ENCODE results near the gene ATG2B.

Gene ATG2B

GRCh38 chr14:96318836-96319235 is 44.3 kb downstream of the ATG2B start:
- H3K27ac ChIP-seq (ENCODE audit: low read depth, low read length): no peak overlapping the region
- H3K4me1 ChIP-seq (ENCODE audit: control insufficient read depth in 1 of 2, insufficient read depth in 2 of 2, low read length in 2 of 2): no peaks in the 10 kb centered on the region
- no peaks in the 10 kb centered on the region for H3K9me3 ChIP-seq (ENCODE audit: control insufficient read depth in 1 of 2, low read length in 2 of 2)
- no peak overlapping the region for H3K4me3 ChIP-seq (ENCODE audit: low read depth in 1 of 2, low read length in 2 of 2)
- peaks cover 29 to 64% of the 10 kb centered on the region in 2 donors for H3K36me3 ChIP-seq (ENCODE audit: control insufficient read depth in 1 of 2, insufficient read depth in 2 of 2, low read length in 2 of 2)
- no peaks in the 10 kb centered on the region for H3K27me3 ChIP-seq (ENCODE audit: control insufficient read depth in 1 of 2, insufficient read depth in 2 of 2, low read length in 2 of 2)
- H3K9ac ChIP-seq (ENCODE audit: low read depth in 1 of 2, low read length in 2 of 2): no peak overlapping the region

DNA sequence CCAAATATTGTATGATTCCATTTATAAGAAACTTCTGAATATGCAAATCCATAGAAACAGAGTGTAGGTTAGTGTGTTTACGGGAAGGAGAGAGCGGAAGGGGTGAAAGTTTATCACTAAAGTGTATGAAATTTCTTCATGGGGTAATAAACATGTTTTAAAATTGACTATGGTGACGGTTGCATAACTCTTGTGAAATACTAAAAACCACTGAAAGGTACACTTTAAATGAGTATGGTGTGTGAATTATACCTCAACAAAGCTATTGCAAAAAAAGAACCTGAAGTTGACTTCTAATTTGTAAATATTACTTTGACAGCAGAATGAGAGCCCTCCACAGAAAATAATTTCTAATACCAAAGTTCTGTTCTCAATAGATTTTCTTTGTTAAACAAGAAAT is 47.1 kb downstream of the ATG2B start:
- Histone ChIP-seq H3K4me3 (ENCODE audit: low read depth in 1 of 2, low read length in 2 of 2) (no peak overlapping the region), H3K4me1 (ENCODE audit: control insufficient read depth in 1 of 2, insufficient read depth in 2 of 2, low read length in 2 of 2) (peaks cover under 1% of the 10 kb centered on the region in 2 donors), H3K9ac (ENCODE audit: low read depth in 1 of 2, low read length in 2 of 2) (no peak overlapping the region), H3K9me3 (ENCODE audit: control insufficient read depth in 1 of 2, low read length in 2 of 2) (no peaks in the 10 kb centered on the region), H3K36me3 (ENCODE audit: control insufficient read depth in 1 of 2, insufficient read depth in 2 of 2, low read length in 2 of 2) (peaks cover 20 to 46% of the 10 kb centered on the region in 2 donors), H3K27me3 (ENCODE audit: control insufficient read depth in 1 of 2, insufficient read depth in 2 of 2, low read length in 2 of 2) (no peaks in the 10 kb centered on the region), H3K27ac (ENCODE audit: low read depth, low read length) (no peak overlapping the region)

DNA sequence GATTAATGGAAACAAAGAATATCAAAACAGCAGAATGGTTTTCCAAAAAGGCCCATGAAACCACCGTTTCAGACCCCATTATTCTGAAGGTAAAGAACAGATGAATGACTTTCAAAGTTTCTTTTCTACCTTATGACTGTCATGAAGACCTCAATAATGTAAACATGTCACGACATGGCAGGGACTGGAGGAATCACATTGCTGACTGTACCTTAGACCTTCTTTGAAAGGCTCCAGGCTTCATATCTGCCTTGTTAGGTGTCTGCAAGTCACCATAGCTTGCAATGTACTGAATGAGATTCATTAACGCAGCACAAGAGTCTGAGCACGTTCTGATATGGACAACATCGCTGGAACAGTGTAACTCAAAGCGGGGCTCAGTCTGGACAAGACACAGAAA is 52.2 kb downstream of the ATG2B start:
- no peaks in the 10 kb centered on the region for H3K27me3 ChIP-seq (ENCODE audit: control insufficient read depth in 1 of 2, insufficient read depth in 2 of 2, low read length in 2 of 2)
- H3K4me1 ChIP-seq (ENCODE audit: control insufficient read depth in 1 of 2, insufficient read depth in 2 of 2, low read length in 2 of 2): peaks cover 7 to 26% of the 10 kb centered on the region in 2 donors
- no peak overlapping the region for H3K9ac ChIP-seq (ENCODE audit: low read depth in 1 of 2, low read length in 2 of 2)
- no peak overlapping the region for H3K27ac ChIP-seq (ENCODE audit: low read depth, low read length)
- no peak overlapping the region for H3K4me3 ChIP-seq (ENCODE audit: low read depth in 1 of 2, low read length in 2 of 2)
- H3K9me3 ChIP-seq (ENCODE audit: control insufficient read depth in 1 of 2, low read length in 2 of 2): no peaks in the 10 kb centered on the region
- peaks cover 10 to 34% of the 10 kb centered on the region in 2 donors for H3K36me3 ChIP-seq (ENCODE audit: control insufficient read depth in 1 of 2, insufficient read depth in 2 of 2, low read length in 2 of 2)

GRCh38 chr14:96309896-96310330 is 53.2 kb downstream of the ATG2B start:
- peaks cover 7 to 28% of the 10 kb centered on the region in 2 donors for H3K36me3 ChIP-seq (ENCODE audit: control insufficient read depth in 1 of 2, insufficient read depth in 2 of 2, low read length in 2 of 2)
- H3K27ac ChIP-seq (ENCODE audit: low read depth, low read length): no peak overlapping the region
- no peak overlapping the region for H3K4me3 ChIP-seq (ENCODE audit: low read depth in 1 of 2, low read length in 2 of 2)
- no peaks in the 10 kb centered on the region for H3K27me3 ChIP-seq (ENCODE audit: control insufficient read depth in 1 of 2, insufficient read depth in 2 of 2, low read length in 2 of 2)
- no peak overlapping the region for H3K9ac ChIP-seq (ENCODE audit: low read depth in 1 of 2, low read length in 2 of 2)
- no peaks in the 10 kb centered on the region for H3K9me3 ChIP-seq (ENCODE audit: control insufficient read depth in 1 of 2, low read length in 2 of 2)
- peaks cover 7 to 26% of the 10 kb centered on the region in 2 donors for H3K4me1 ChIP-seq (ENCODE audit: control insufficient read depth in 1 of 2, insufficient read depth in 2 of 2, low read length in 2 of 2)

DNA sequence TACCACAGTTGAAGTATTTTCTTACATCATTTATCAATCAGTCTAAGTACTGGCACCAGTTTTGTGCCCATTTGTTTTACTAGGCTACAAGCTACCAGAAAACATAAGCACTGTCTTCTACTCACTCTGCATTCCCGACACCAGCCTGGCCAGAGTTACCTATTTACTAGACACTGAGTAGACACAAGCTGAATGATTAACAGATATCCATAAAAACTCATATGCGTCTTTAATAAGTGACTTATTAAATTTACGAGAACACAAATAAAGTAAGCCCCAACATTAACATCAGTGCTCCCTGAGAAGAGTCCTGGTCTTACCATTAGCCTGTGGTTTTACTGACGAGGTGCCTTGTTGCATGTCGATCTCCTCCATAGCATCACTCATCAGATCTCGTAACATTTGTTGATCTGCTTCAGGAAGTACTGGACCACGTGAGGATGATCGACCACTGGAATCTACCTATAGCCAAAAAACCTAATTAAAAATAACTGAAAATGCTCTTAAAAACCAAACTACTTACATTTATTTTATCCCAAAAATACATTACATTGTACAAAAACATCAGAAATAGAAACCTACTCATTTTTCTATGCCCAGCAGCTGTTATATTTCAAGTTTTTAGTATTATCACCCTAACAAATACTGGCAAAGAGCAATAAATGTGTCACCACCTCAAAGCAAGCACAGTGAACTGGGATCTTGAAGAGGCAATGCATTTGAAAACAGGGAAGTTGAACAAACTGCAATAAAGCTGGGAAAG is 53.8 kb downstream of the ATG2B start:
- Histone ChIP-seq H3K36me3 (ENCODE audit: control insufficient read depth in 1 of 2, insufficient read depth in 2 of 2, low read length in 2 of 2) (peaks cover 11 to 26% of the 10 kb centered on the region in 2 donors), H3K9ac (ENCODE audit: low read depth in 1 of 2, low read length in 2 of 2) (peak overlapping the region in 1 of 2 donors; percentile 16), H3K9me3 (ENCODE audit: control insufficient read depth in 1 of 2, low read length in 2 of 2) (no peaks in the 10 kb centered on the region), H3K4me1 (ENCODE audit: control insufficient read depth in 1 of 2, insufficient read depth in 2 of 2, low read length in 2 of 2) (peaks cover 7 to 26% of the 10 kb centered on the region in 2 donors), H3K27ac (ENCODE audit: low read depth, low read length) (no peak overlapping the region), H3K27me3 (ENCODE audit: control insufficient read depth in 1 of 2, insufficient read depth in 2 of 2, low read length in 2 of 2) (no peaks in the 10 kb centered on the region), H3K4me3 (ENCODE audit: low read depth in 1 of 2, low read length in 2 of 2) (peak overlapping the region; percentile 28 to 49)

GRCh38 chr14:96307434-96307833 is 55.7 kb downstream of the ATG2B start:
- Histone ChIP-seq H3K27ac (ENCODE audit: low read depth, low read length) (no peak overlapping the region), H3K9ac (ENCODE audit: low read depth in 1 of 2, low read length in 2 of 2) (no peak overlapping the region), H3K36me3 (ENCODE audit: control insufficient read depth in 1 of 2, insufficient read depth in 2 of 2, low read length in 2 of 2) (peaks cover 22 to 25% of the 10 kb centered on the region in 2 donors), H3K4me3 (ENCODE audit: low read depth in 1 of 2, low read length in 2 of 2) (no peak overlapping the region), H3K27me3 (ENCODE audit: control insufficient read depth in 1 of 2, insufficient read depth in 2 of 2, low read length in 2 of 2) (no peaks in the 10 kb centered on the region), H3K9me3 (ENCODE audit: control insufficient read depth in 1 of 2, low read length in 2 of 2) (no peaks in the 10 kb centered on the region), H3K4me1 (ENCODE audit: control insufficient read depth in 1 of 2, insufficient read depth in 2 of 2, low read length in 2 of 2) (peaks cover 7 to 26% of the 10 kb centered on the region in 2 donors)

DNA sequence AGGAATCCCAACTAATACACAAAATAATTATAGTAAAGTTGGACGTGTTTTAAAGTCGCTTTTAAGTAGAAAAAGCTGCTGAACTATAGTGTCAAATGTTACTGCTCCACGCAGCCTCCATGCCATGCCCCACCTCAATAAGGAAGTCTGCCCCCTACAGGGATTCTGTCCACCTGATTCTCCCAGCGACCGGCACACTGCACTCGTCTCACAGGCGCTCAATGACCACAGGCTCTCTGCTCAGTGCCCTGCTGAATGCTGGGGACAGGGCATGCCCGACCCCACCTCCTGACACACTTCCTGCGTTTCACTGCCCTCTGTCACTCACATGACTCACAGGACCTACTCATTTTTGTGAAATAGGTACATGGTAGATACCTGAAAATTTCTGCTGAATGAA is 58.2 kb downstream of the ATG2B start:
- Histone ChIP-seq H3K9me3 (ENCODE audit: control insufficient read depth in 1 of 2, low read length in 2 of 2) (no peaks in the 10 kb centered on the region), H3K36me3 (ENCODE audit: control insufficient read depth in 1 of 2, insufficient read depth in 2 of 2, low read length in 2 of 2) (peaks cover 22 to 32% of the 10 kb centered on the region in 2 donors)

DNA sequence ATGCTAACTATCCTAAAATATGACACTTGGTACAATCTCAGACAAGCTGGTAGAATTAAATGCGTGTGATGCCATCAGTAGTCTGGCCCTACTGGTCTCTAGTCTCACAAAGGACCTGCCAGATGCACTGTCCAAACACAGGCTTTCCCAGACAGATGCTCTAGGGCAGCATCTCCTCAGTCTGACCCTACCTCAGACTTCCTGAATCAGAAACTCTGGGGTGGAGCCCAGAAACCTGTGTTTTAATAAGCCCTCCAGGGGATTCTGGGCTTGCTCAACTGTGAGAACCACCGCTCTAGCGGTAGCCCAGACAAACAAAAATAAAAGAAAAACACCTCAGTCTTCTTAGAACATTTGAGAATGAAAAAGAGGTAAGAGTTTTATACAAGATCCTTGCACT is 59.2 kb downstream of the ATG2B start:
- Histone ChIP-seq H3K27me3 (ENCODE audit: control insufficient read depth in 1 of 2, insufficient read depth in 2 of 2, low read length in 2 of 2) (no peaks in the 10 kb centered on the region), H3K9ac (ENCODE audit: low read depth in 1 of 2, low read length in 2 of 2) (no peak overlapping the region), H3K4me3 (ENCODE audit: low read depth in 1 of 2, low read length in 2 of 2) (no peak overlapping the region), H3K36me3 (ENCODE audit: control insufficient read depth in 1 of 2, insufficient read depth in 2 of 2, low read length in 2 of 2) (peaks cover 22 to 35% of the 10 kb centered on the region in 2 donors), H3K4me1 (ENCODE audit: control insufficient read depth in 1 of 2, insufficient read depth in 2 of 2, low read length in 2 of 2) (peaks cover 0 to 15% of the 10 kb centered on the region in 2 donors), H3K9me3 (ENCODE audit: control insufficient read depth in 1 of 2, low read length in 2 of 2) (no peaks in the 10 kb centered on the region), H3K27ac (ENCODE audit: low read depth, low read length) (no peak overlapping the region)

More for the DNA sequence above, 58.2 kb downstream of the ATG2B start:
- Histone ChIP-seq H3K9ac (ENCODE audit: low read depth in 1 of 2, low read length in 2 of 2) (no peak overlapping the region), H3K4me3 (ENCODE audit: low read depth in 1 of 2, low read length in 2 of 2) (no peak overlapping the region), H3K27ac (ENCODE audit: low read depth, low read length) (no peak overlapping the region), H3K4me1 (ENCODE audit: control insufficient read depth in 1 of 2, insufficient read depth in 2 of 2, low read length in 2 of 2) (peaks cover 0 to 22% of the 10 kb centered on the region in 2 donors), H3K27me3 (ENCODE audit: control insufficient read depth in 1 of 2, insufficient read depth in 2 of 2, low read length in 2 of 2) (no peaks in the 10 kb centered on the region)

DNA sequence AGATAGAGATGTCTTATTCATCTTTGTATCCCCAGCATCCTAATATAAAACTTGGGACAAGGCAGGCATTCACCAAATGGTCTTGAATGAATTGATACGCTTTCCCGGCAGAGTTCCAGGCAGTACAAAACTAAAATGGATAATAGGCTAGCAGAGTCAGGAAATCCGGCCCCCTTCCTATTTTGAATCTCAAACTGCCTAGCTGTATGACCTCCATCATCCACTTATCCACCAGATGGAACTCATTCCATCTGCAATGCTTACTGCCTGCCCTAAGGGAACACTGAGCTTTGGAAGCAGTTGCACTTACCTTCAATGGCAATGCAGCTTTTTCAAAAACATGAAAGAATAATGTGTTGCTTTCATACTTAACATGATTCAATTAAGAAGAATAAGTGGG is 63.7 kb downstream of the ATG2B start:
- Histone ChIP-seq H3K4me1 (ENCODE audit: control insufficient read depth in 1 of 2, insufficient read depth in 2 of 2, low read length in 2 of 2) (peaks cover 0 to 8% of the 10 kb centered on the region in 2 donors), H3K9ac (ENCODE audit: low read depth in 1 of 2, low read length in 2 of 2) (no peak overlapping the region), H3K27ac (ENCODE audit: low read depth, low read length) (no peak overlapping the region), H3K9me3 (ENCODE audit: control insufficient read depth in 1 of 2, low read length in 2 of 2) (no peaks in the 10 kb centered on the region), H3K27me3 (ENCODE audit: control insufficient read depth in 1 of 2, insufficient read depth in 2 of 2, low read length in 2 of 2) (no peaks in the 10 kb centered on the region), H3K36me3 (ENCODE audit: control insufficient read depth in 1 of 2, insufficient read depth in 2 of 2, low read length in 2 of 2) (peaks cover 15 to 29% of the 10 kb centered on the region in 2 donors), H3K4me3 (ENCODE audit: low read depth in 1 of 2, low read length in 2 of 2) (no peak overlapping the region)

DNA sequence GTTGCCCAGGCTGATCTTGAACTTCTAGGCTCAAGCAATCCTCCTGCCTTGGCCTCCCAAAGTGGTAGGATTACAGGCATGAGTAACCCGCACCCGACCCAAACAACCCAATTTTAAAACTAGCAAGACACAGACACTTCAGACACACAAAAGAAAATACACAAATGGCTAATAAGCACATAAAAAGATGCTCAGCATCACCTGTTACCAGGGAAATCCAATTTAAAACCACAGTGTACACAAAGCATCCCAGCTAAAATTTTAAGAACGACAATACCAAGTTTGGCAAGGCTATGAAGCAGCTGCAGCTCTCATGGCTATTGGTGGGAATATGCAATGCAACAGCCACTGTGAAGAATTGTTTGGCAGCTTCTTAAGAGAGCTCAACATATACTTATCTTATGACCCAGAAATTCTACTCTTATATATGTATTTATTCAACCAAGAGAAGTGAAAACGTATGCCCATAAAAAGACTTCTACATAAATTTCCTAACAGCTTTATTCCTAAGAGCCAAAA is 65.1 kb downstream of the ATG2B start:
- no peak overlapping the region for H3K4me3 ChIP-seq (ENCODE audit: low read depth in 1 of 2, low read length in 2 of 2)
- H3K36me3 ChIP-seq (ENCODE audit: control insufficient read depth in 1 of 2, insufficient read depth in 2 of 2, low read length in 2 of 2): peaks cover 5 to 33% of the 10 kb centered on the region in 2 donors
- H3K9me3 ChIP-seq (ENCODE audit: control insufficient read depth in 1 of 2, low read length in 2 of 2): no peaks in the 10 kb centered on the region
- no peaks in the 10 kb centered on the region for H3K27me3 ChIP-seq (ENCODE audit: control insufficient read depth in 1 of 2, insufficient read depth in 2 of 2, low read length in 2 of 2)
- H3K9ac ChIP-seq (ENCODE audit: low read depth in 1 of 2, low read length in 2 of 2): no peak overlapping the region
- peaks cover 0 to 8% of the 10 kb centered on the region in 2 donors for H3K4me1 ChIP-seq (ENCODE audit: control insufficient read depth in 1 of 2, insufficient read depth in 2 of 2, low read length in 2 of 2)
- no peak overlapping the region for H3K27ac ChIP-seq (ENCODE audit: low read depth, low read length)

Data from duodenal mucosa (tissue), 2 donors.